ENCODE data around the gene CPTP.

- TF ChIP-seq CTCF (IDR thresholded peaks at IDR 0.05) (no peak), POLR2A (IDR thresholded peaks at IDR 0.05) (no peak)
These were observed 21.9 kb downstream of the CPTP start for GRCh38 chr1:1346501-1346890.
